IPS-11a (cell line): ENCODE measurements around the gene RDX.

Experiments used
- H3K4me3 ChIP-seq: one replicate; pipeline ENCODE4 v1.5.1; 2013; ENCODE audit warnings: low read depth, low read length, control low read depth

RDX gene

GRCh38 chr11:110141812-110142211 is 154.6 kb downstream of the RDX start:
- H3K4me3 ChIP-seq = no peak overlapping the region

GRCh38 chr11:110134110-110134509 is 162.3 kb downstream of the RDX start:
- H3K4me3 ChIP-seq = no peak overlapping the region

- no peak overlapping the region for H3K4me3 ChIP-seq
These were observed 163.3 kb downstream of the RDX start for GRCh38 chr11:110133160-110133559.

GRCh38 chr11:110131386-110132123 is 164.9 kb downstream of the RDX start:
- H3K4me3 ChIP-seq = no peak overlapping the region

- H3K4me3 ChIP-seq = no peak overlapping the region
These were observed 165.7 kb downstream of the RDX start for GRCh38 chr11:110130642-110131238.

- H3K4me3 ChIP-seq = no peak overlapping the region
These were observed 168.3 kb downstream of the RDX start for GRCh38 chr11:110128161-110128560.

- H3K4me3 ChIP-seq = no peak overlapping the region
These were observed 169.5 kb downstream of the RDX start for GRCh38 chr11:110126936-110127335.

- H3K4me3 ChIP-seq = no peak overlapping the region
These were observed 170.8 kb downstream of the RDX start for GRCh38 chr11:110125632-110126031.
